ENCODE results near the gene HNRNPM.
A peak's percentile ranks its signal among the peaks of the same experiment; 100 is the strongest.

Gene HNRNPM

GRCh38 chr19:8477889-8478288 lies 33.1 kb downstream of the HNRNPM start:
- no peak for DNase-seq
- Histone ChIP-seq H3K27ac (no peak overlapping the region), H3K9me3 (no peaks in the 10 kb centered on the region), H3K4me3 (no peak overlapping the region), H3K36me3 (peaks cover 28 to 83% (median 43%) of the 10 kb centered on the region in 3 donors), H3K27me3 (no peaks in the 10 kb centered on the region), H3K4me1 (peaks cover 0 to 28% (median 5%) of the 10 kb centered on the region in 4 donors)
- intact Hi-C loops (cut with DNase I; ENCODE audit: low total_unique reads), result no loop called here
- TF ChIP-seq CTCF (IDR thresholded peaks at IDR 0.05), result no peak

DNA sequence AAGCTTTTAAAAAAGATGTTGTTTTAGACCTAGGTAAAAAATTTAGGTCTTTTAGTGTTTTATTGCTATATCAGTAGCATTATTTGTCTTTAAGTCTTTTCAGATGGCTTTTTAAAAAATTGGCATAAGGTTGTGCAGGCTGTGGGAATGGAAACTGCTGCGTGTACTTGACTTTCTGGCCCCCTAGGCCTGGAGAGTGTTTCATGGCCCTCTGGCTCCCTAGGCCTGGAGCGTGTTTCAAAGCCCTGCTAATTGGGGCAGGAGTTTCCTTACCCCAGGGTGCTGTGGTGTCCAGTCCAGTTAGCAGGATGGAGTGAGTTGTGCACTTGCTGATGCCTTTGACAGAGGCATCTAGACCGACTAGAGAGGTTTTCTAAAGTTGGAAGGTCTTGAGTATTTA lies 33.8 kb downstream of the HNRNPM start:
- Histone ChIP-seq H3K9me3 (no peaks in the 10 kb centered on the region), H3K27ac (no peak overlapping the region), H3K27me3 (no peaks in the 10 kb centered on the region), H3K4me3 (no peak overlapping the region), H3K4me1 (peaks cover 0 to 28% (median 5%) of the 10 kb centered on the region in 4 donors), H3K36me3 (peaks cover 36 to 83% (median 43%) of the 10 kb centered on the region in 3 donors)
- intact Hi-C loops (cut with DNase I; ENCODE audit: low total_unique reads), result no loop called here
- no peak for TF ChIP-seq CTCF (IDR thresholded peaks at IDR 0.05)
- DNase-seq, result no peak

GRCh38 chr19:8481201-8481600 lies 36.4 kb downstream of the HNRNPM start:
- Histone ChIP-seq H3K9me3 (no peaks in the 10 kb centered on the region), H3K27me3 (no peaks in the 10 kb centered on the region), H3K27ac (no peak overlapping the region), H3K4me3 (no peak overlapping the region), H3K4me1 (peaks cover 0 to 28% (median 5%) of the 10 kb centered on the region in 4 donors), H3K36me3 (peaks cover 44 to 83% (median 49%) of the 10 kb centered on the region in 3 donors)
- no peak for TF ChIP-seq CTCF (IDR thresholded peaks at IDR 0.05)
- intact Hi-C loops (cut with DNase I; ENCODE audit: low total_unique reads), result no loop called here
- DNase-seq, result peak in 1 of 2 donors; percentile 60

- no peak for TF ChIP-seq CTCF (IDR thresholded peaks at IDR 0.05)
- DNase-seq, result peak in 1 of 2 donors; percentile 27
- intact Hi-C loops (cut with DNase I; ENCODE audit: low total_unique reads), result no loop called here
- Histone ChIP-seq H3K27ac (no peak overlapping the region), H3K4me3 (no peak overlapping the region), H3K36me3 (peaks cover 46 to 83% (median 50%) of the 10 kb centered on the region in 3 donors), H3K27me3 (no peaks in the 10 kb centered on the region), H3K9me3 (no peaks in the 10 kb centered on the region), H3K4me1 (peaks cover 0 to 28% (median 5%) of the 10 kb centered on the region in 4 donors)
These were observed 36.8 kb downstream of the HNRNPM start for GRCh38 chr19:8481616-8482015.

DNA sequence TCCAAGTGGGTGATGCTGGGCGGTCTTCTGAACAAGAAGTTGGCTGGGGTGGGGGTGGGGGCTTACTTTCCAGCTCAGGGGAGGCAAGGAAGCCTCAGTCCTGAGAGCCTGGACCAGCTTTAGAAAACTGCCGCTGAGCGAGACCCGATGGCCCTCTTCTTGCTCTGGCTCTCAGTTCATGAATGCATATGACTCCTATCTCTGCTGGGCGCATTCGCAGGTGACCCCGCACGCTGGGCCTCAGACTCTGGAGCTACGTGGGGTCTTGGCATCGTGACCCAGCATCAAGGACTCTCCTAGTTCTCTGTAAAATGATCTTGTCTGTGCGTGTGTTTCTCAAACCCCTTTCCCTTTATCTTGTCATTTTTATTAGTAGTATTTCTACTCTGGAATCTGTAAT lies 37.9 kb downstream of the HNRNPM start:
- Histone ChIP-seq H3K4me3 (no peak overlapping the region), H3K36me3 (peaks cover 54 to 84% (median 56%) of the 10 kb centered on the region in 3 donors), H3K4me1 (peaks cover 0 to 27% (median 5%) of the 10 kb centered on the region in 4 donors), H3K9me3 (no peaks in the 10 kb centered on the region), H3K27me3 (no peaks in the 10 kb centered on the region), H3K27ac (no peak overlapping the region)
- no peak for TF ChIP-seq CTCF (IDR thresholded peaks at IDR 0.05)
- intact Hi-C loops (cut with DNase I; ENCODE audit: low total_unique reads), result no loop called here
- DNase-seq, result no peak

GRCh38 chr19:8483165-8483564 lies 38.4 kb downstream of the HNRNPM start:
- H3K27ac ChIP-seq, result no peak overlapping the region
- H3K9me3 ChIP-seq, result no peaks in the 10 kb centered on the region
- H3K27me3 ChIP-seq, result no peaks in the 10 kb centered on the region
- H3K4me3 ChIP-seq, result no peak overlapping the region
- H3K36me3 ChIP-seq, result peaks cover 59 to 84% (median 60%) of the 10 kb centered on the region in 3 donors
- TF ChIP-seq CTCF (IDR thresholded peaks at IDR 0.05), result no peak
- intact Hi-C loops (cut with DNase I; ENCODE audit: low total_unique reads), result no loop called here
- no peak for DNase-seq
- H3K4me1 ChIP-seq, result peaks cover 0 to 23% (median 5%) of the 10 kb centered on the region in 4 donors

All from tibial artery (tissue), 4 donors.